Esophagus mucosa (tissue), 1 donor: ENCODE results near the gene KRT3. TPM values are rescaled to one million over a fixed set of nuclear protein-coding genes. Genes with fewer than 3 reads are reported as not detected.
A peak's percentile ranks its signal among the peaks of the same experiment; 100 is the strongest.
"Not testable (repeated sequence)": the region's sequence is repeated elsewhere in the genome, so short reads cannot be mapped to it uniquely, and the experiment has no call there.

Experiments used
- ATAC-seq: fragments of 200-7000 bp; cut with Tn5 transposase; one replicate; pipeline ENCODE4 v1.9.1; 2020
- total RNA-seq: library from RNA; stranded (reverse); gene quantifications from one replicate; pipeline ENCODE4 v1.2.4, GENCODE V29; 2023
- donor health status: DM: yes; HTN: yes; CAD: no.

The KRT3 gene
- total RNA-seq, 1 donor from 2014 or later = 1.0 TPM

GRCh38 chr12:52759695-52760094, 36.2 kb downstream of the KRT3 start:
- no peak for ATAC-seq

GRCh38 chr12:52759218-52759617, 36.7 kb downstream of the KRT3 start:
- ATAC-seq = no peak

GRCh38 chr12:52757449-52758176, 38.3 kb downstream of the KRT3 start:
- ATAC-seq = no peak

GRCh38 chr12:52756281-52756960, 39.5 kb downstream of the KRT3 start:
- no peak for ATAC-seq

GRCh38 chr12:52755533-52755932, 40.4 kb downstream of the KRT3 start:
- ATAC-seq = no peak

GRCh38 chr12:52754135-52754534, 41.8 kb downstream of the KRT3 start:
- no peak for ATAC-seq

- no peak for ATAC-seq
Observed at GRCh38 chr12:52753283-52753682, 42.6 kb downstream of the KRT3 start.

GRCh38 chr12:52752516-52752915, 43.4 kb downstream of the KRT3 start:
- no peak for ATAC-seq

GRCh38 chr12:52751795-52752194, 44.1 kb downstream of the KRT3 start:
- ATAC-seq = no peak

- ATAC-seq = not testable (repeated sequence)
Observed at GRCh38 chr12:52750532-52750931, 45.4 kb downstream of the KRT3 start.

GRCh38 chr12:52749827-52750226, 46.1 kb downstream of the KRT3 start:
- ATAC-seq = no peak

GRCh38 chr12:52748578-52748977, 47.3 kb downstream of the KRT3 start:
- ATAC-seq = no peak

GRCh38 chr12:52745554-52745953, 50.4 kb downstream of the KRT3 start:
- no peak for ATAC-seq

GRCh38 chr12:52744493-52745156, 51.3 kb downstream of the KRT3 start:
- no peak for ATAC-seq

- no peak for ATAC-seq
Observed at GRCh38 chr12:52742822-52743457, 53.0 kb downstream of the KRT3 start.

- ATAC-seq = peak; percentile 12
Observed at GRCh38 chr12:52742196-52742580, 53.7 kb downstream of the KRT3 start.

- ATAC-seq = peak; percentile 74
Observed at GRCh38 chr12:52741375-52742195, 54.3 kb downstream of the KRT3 start.

GRCh38 chr12:52740584-52740983, 55.3 kb downstream of the KRT3 start:
- peak; percentile 62 for ATAC-seq

GRCh38 chr12:52739963-52740362, 56.0 kb downstream of the KRT3 start:
- ATAC-seq = no peak
